ENCODE data around the gene TTC16.

TTC16 gene

GRCh38 chr9:127722055-127722745 lies 6.3 kb downstream of the TTC16 start:
- DNase-seq: no peak

GRCh38 chr9:127723013-127723412 lies 7.1 kb downstream of the TTC16 start:
- DNase-seq: no peak

DNA sequence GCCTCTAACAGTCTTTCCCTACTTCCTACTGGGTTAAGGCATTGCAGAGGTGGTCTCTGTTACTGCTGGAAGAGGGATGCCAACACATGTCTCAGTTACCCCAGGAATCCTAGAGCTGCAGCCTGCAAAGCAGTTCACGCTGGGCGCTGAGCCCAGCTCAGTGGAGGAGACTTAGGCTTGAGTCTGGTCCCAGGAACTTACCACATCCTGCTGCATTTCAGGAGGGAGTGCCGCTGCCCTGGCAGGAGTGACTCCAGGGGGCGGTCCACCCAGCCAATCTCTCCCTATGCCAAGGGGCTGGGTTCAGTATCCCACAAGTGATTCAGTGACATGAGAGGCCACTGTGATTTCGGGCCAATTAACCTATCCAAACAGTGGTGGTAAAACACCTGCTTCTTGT lies 7.6 kb downstream of the TTC16 start:
- DNase-seq: no peak

DNA sequence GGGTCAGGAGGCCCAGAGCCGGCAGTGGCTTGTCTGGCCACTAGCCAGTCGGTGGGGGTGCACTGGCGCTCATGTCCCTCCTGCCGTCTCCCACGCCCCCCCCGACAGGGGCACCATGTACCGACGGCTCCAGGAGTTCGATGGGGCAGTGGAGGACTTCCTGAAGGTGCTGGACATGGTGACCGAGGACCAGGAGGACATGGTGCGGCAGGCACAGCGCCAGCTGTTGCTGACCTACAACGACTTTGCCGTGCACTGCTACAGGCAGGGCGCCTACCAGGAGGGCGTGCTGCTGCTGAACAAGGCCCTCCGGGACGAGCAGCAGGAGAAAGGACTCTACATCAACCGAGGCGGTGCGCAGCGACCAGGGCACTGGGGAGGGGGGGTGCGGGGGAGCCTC lies 8.1 kb downstream of the TTC16 start:
- DNase-seq: no peak

GRCh38 chr9:127726871-127727270 lies 11.0 kb downstream of the TTC16 start:
- DNase-seq: no peak

DNA sequence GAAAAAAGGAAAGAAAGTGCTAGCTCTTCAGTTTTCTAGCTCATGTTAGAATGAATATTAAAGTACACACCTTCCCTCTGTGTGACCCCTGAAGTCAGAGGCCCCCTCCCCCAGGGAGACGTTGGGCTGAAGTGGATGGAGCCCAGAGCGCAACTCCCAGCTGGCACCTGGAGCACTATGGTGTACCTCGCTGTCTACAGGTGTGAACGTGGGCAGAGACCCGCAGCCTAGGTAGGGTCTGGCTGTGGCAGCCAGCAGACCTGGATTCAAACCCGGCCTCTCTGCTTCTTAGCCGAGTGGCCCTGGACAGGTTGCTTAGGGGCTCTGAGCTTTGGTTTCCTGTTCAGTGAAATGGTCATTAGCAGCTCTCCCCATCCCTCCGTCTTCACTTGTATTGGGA lies 12.9 kb downstream of the TTC16 start:
- DNase-seq: no peak

DNA sequence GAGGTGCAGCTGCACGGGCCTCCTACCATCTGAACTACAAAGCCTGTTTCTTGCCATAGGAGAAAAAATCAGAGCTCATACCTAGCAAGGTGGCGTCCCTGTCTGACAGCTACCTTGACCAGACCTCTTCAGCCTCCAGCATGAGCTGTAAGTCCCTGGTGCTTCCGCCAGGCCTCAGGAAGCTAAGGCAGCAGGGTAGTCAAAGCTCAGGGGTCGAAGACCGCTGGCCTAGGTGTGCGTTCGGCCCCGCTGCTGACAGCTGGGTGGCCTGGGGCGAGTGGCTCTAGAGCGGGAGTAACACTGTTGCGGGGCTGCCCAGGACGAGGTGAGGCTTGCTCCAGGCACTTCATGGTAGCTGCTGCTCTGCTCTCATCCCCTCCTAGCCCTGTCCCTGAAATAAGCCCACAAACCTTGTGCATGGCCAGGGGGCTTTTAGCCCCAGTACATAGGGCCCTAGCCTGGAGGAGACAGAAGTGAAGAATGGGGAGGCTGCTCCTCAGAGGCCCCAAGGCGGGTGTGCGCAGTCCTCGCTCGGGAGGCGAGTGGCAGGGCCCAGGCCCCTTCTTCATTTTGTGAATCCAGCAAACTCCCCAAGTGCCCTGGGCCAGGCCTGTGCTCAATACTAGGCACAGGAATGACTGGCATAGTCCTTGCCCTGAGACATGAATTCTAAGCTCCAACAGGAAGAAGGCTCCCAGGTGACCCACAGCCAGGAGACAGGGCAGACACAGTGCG lies 13.8 kb downstream of the TTC16 start:
- DNase-seq: no peak

GRCh38 chr9:127730262-127730661 lies 14.4 kb downstream of the TTC16 start:
- no peak for DNase-seq

- DNase-seq: no peak
Measured at GRCh38 chr9:127730799-127731410, 15.0 kb downstream of the TTC16 start.

GRCh38 chr9:127731938-127732337 lies 16.1 kb downstream of the TTC16 start:
- no peak for DNase-seq

- DNase-seq: no peak
Measured at GRCh38 chr9:127732444-127732843, 16.6 kb downstream of the TTC16 start.

GRCh38 chr9:127733614-127734013 lies 17.7 kb downstream of the TTC16 start:
- no peak for DNase-seq

DNA sequence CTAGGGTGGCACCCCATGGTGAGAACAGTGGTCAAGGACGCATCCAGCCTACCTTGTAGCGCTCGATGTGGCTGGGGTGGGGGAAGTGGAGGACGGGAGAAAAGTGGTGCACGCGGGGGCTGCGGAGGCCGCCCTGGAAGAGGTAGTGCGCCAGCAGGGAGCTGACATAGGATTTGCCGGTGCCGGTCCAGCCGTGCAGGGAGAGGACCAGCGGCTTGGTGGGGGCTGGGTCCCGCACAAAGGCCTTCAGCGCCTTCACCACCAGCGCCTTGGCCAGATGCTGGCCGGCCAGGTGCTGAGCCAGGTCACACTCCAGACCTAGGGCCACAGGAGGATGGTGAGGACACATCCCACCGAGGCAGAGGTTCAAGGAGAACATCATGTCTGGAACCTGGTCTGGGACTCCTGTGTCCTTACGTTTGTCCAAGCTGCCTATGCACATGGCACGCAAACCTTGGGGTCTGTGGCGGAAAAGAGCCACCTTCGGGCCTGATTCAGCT lies 18.4 kb downstream of the TTC16 start:
- DNase-seq: peak; percentile 60

- DNase-seq: peak; percentile 95
Measured at GRCh38 chr9:127734747-127735529, 19.1 kb downstream of the TTC16 start, which contains the start of gene TOR2A. Gene TOR2A, minus strand, starts transcription at chr9:127735294. Its CDS starts 24 bp downstream, at chr9:127735270.

DNA sequence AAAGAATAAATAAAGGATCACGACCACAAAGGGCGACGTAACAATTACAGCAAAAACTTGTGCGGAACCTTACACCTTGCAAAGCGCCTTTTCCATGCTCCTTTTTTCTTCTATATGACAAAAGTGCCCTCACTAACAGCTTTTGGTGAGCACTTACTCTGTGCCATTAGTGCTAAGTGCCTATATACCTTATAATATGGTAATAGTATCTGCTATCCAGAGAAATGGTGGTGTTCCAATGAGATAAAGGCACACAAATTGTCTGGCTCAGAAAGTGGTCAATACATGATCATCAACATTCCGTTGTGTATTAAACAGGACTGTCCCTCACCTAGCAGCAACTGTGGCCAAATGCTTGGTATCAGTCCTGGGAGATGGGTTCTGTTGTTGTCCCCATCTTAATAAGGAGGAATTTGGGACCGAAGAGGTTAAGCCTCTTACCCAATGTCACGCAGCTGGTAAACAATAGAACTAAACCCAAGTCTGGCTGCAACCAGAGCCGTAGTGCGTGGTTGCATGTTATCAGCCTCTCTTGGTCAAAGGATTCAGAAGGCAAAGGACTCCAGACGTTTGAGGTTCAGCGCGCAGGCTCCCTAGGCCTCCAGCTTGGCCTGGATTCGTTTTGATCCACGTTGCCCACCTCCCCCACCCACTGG lies 19.8 kb downstream of the TTC16 start:
- no peak for DNase-seq

- no peak for DNase-seq
Measured at GRCh38 chr9:127738666-127739065, 22.8 kb downstream of the TTC16 start.

GRCh38 chr9:127739614-127740330 lies 23.9 kb downstream of the TTC16 start:
- no peak for DNase-seq

DNA sequence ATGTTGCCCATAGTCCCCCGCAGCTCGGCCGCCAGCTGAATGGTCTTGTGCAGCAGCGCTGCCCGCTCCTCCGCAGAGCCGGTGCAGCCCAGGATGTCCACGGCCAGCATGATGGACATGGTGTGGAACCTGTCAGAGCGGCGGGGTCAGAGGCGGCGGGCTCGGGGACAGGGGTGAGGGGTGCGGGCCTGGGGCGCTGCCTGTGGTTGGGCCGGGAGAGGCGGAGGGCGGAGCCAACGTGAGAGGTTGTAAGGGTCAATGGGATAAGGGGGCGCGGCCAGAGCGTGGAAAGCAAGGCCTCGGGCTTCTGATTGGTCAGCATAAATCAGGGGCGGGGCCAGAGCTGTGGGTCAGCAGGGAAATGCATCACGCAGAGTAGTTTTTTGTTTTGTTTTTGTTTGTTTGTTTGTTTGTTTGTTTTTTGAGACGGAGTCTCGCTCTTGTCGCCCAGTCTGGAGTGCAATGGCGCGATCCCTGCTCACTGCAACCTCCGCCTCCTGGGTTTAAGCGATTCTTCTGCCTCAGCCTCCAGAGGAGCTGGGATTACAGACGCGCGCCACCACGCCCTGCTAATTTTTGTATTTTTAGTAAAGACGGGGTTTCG lies 26.1 kb downstream of the TTC16 start:
- DNase-seq: no peak

DNA sequence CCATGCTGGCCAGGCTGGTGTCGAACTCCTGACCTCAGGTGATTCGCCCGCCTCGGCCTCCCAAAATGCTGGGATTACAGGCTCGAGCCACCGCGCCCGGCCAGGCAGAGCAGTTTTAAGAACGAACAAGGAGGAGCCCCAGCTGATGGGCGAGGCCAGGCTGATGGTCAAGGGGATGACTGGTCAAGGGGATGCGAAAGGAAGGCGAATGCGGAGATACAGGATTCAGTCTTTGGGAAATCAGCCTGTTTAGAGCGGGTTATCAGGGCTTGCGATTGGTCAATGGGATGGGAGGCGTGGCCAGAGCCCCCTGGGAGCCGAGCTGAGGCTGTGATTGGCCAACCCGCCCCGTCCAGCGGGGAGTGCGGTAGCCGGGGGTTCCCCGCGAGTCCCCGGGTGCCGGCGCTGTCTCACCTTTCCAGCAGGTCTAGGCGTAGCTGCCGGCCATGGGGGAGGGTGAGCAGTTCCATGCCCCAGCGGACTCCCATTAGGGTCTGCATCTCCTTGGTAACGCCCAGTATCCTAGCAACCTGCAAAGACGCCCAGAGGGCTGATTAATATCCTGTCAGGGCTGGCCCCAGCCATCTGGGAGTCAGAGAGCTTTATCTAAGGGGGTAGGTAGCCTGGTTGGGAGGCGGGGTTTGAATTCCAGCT lies 26.7 kb downstream of the TTC16 start:
- DNase-seq: no peak

- DNase-seq: no peak
Measured at GRCh38 chr9:127744398-127745110, 28.7 kb downstream of the TTC16 start.

All from amniotic stem cell (primary cell).